Inferior parietal cortex (tissue), 1 donor: ENCODE measurements around the gene FAM117B.
"Not testable (repeated sequence)": the region's sequence is repeated elsewhere in the genome, so short reads cannot be mapped to it uniquely, and the experiment has no call there.

Source experiments
- DNase-seq: peaks from one replicate; pipeline ENCODE4 v3.0.0-alpha.2; 2016; ENCODE audit errors: extremely low spot score

FAM117B gene

DNA sequence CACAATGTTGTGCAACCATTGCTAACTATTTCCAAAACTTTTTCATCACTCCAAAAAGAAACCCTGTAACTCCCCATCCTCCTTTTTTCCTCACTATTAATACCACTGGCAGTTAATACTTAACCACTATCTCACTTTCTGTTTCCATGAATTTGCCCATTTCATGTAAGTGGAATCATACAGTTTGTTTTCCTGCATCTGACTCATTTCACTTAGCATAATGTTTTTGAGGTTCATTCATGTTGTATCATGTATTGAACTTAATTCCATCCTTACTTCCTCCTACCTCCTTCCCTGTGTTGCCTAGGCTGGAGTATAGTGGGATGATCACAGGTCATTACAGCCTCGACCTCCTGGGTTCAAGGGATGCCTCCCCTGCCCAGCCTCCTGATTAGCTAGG is 68.3 kb downstream of the FAM117B start:
- DNase-seq, result no peak

DNA sequence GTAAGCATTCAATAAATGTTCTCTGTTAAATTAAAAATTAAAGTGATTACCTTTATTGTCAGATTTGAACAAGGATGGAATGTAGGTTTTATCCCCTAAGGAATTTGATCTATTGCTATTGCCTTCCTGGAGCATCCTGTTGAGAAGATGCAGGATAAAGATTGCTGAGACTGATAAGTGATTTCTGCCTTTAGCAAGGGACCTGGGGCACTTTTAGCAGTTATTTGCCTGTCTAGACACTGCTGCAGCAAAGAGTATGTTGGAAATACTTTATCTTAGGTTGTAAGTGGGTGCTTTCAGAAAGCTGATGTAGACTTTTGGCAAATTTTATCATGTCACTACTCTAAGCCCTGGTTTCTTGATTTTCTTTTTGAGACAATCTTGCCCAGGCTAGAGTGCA is 69.5 kb downstream of the FAM117B start:
- DNase-seq, result no peak

- DNase-seq, result no peak
Measured at GRCh38 chr2:202705446-202706020, 70.8 kb downstream of the FAM117B start.

GRCh38 chr2:202714971-202715935 is 80.5 kb downstream of the FAM117B start:
- DNase-seq, result not testable (repeated sequence)

DNA sequence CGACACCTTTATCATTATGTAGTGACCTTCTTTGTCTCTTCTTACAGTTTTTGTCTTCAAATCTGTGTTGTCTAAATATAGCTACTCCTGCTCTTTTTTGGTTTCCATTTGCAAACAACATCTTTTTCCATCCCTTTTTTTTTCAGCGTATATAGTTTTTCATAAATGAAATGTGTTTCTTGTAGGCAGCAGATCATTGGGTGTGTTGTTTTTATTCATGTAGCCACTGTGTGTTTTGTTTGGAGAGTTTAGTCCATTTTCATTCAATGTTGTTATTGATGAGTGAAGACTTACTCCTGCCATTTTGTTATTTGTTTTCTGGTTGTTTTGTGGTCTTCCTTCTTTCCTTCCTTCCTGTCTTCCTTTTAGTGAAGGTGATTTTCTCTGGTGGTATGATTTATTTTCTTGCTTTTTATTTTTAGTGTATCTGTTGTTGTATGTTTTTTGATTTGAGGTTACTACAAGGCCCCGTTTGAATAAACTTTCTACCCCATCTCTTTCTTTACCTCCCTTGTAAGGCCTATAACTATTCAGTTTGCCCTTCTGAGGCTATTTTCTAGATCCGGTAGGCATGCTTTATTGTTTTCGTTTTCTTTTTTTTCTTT is 81.4 kb downstream of the FAM117B start:
- no peak for DNase-seq

GRCh38 chr2:202716953-202717597 is 82.3 kb downstream of the FAM117B start:
- DNase-seq, result no peak

GRCh38 chr2:202717598-202718310 is 83.0 kb downstream of the FAM117B start:
- no peak for DNase-seq

DNA sequence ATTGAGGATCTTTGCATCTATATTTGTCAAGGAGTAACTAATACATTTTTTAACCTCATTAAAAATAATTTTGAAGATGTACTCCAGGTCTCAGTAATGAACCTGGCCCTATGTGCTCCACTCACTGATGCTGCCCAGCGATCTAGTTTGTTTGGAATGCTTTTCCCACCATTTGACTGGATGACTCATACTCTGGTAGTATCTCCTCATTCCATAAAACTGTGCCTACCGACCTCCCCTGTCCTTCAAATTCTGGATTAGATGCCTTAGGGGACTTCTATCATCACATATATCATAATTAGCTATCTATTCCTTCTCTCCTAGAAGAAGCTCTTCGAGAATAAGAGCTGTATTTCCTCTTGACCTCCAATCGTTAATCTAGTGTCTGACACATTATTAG is 83.8 kb downstream of the FAM117B start:
- no peak for DNase-seq

DNA sequence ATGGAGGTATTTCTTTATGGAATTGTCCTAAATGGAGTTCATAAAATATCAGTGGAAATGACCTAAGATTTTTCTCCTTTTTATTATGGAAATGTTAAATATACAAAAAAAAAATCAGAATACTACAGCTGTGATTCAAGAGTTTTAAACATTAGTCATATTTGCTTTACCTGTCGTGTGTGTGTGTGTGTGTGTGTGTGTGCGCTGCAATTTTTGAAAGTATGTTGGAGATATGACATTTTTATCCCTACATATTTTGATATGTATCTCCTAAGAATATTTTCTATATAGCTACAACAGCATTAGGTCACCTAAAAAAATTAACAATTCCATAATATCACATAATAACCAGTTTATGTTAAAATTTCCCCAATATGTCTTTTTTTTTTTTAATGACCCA is 85.5 kb downstream of the FAM117B start:
- DNase-seq, result no peak

GRCh38 chr2:202721621-202722020 is 86.9 kb downstream of the FAM117B start:
- DNase-seq, result no peak

- DNase-seq, result no peak
Measured at GRCh38 chr2:202723746-202724145, 89.0 kb downstream of the FAM117B start.

DNA sequence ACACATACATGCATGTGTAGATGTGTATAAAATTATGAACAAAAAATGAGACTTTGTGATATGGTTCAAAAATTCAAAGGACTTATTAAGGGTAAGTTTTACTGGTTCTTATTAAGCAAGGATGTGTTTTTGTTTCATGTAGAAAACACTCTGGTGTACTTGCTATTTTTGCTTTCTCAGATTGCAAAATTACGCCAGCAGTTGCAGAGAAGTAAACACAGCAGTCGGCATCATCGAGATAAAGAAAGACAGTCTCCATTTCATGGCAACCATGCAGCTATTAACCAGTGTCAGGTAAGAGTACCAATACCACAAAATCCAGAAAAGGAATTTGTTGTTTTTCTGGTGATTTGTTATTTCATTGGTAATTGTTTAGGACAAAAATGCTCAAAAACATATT is 91.3 kb downstream of the FAM117B start:
- no peak for DNase-seq

GRCh38 chr2:202736826-202737225 is 102.1 kb downstream of the FAM117B start:
- DNase-seq, result no peak

- DNase-seq, result no peak
Measured at GRCh38 chr2:202743613-202744012, 108.8 kb downstream of the FAM117B start.

DNA sequence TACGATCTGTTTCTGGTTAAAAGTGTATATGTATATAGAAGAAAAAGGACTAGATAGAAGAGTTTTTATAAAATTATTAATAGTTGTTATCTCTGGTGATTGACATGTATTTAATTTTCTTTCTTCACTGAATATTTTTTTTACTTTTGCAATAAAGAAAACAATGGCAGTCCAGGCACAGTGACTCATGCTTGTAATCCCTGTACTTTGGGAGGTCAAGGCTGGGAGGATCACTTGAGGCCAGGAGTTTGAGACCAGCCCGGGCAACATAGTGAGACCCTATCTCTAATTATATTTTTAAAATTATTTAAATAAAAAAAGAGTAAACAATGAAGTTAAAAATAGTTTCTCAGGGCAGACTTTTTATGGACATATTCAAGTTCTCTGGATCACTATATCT is 114.7 kb downstream of the FAM117B start:
- DNase-seq, result no peak

DNA sequence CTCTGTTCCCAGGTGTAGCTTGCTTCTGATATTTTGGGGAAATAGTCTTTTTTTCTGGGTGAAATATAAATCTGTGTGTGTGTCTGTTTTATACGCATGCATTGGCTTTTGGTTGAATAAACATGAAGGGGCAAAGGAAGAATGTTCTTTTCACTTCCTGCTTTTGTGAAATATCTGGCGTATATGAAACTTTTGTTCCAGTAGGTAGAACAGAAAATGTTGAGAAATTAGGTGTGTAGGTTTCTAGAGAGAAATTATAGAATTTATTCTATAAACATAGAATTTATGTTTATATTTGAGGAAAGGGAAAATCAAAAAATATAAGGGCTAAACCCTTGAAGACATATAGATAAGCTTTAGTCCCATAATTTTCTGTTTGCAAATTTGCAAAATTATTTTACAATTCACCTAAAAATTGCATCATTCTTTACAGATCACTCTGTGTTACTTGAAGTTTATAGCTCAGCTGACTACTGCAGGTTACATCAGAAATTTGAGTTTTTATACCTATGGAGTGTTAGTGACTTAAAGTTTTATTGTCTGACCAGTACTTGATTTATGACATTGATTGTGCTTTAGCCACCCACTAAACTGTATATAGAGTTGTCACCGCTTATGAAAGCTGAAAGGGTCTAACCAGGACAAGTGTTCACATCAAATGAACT is 116.1 kb downstream of the FAM117B start:
- DNase-seq, result no peak

GRCh38 chr2:202752071-202752470 is 117.3 kb downstream of the FAM117B start:
- DNase-seq, result no peak

DNA sequence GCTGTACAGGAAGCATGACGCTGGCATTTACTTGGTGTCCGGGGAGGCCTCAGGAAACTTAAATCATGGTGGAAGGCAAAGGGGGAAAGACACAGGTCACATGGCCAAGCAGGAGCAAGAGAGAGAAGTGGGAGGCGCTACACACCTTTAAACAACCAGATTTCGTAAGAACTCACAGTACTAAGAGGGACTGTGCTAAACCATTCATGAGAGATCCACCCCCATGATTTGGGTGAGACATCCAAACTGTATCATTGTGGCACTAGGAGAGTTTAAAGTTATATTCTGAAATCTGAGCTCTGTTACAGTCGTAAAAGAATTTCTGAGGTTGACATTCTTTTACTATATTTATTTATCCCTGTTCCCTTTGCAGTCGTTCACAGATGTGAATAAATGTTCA is 120.2 kb downstream of the FAM117B start:
- no peak for DNase-seq

DNA sequence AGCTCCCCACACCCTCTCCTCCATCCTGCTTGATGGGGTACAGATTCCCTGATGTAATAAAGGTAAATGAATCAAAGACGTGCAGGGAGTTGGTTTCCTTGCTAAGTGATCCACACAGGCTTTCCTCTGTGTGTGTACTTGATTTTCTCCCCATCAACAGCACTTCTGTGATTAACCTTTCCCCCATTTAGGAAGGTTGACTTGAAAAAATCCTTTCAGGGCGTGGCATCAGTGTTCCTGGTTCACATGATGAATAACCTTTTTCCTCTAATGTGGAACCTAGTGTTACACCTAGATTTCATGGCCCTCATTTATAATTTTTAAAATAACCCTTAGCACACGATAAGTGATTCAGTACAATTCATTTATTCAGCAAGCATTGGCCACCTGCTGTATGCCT is 121.8 kb downstream of the FAM117B start:
- no peak for DNase-seq

DNA sequence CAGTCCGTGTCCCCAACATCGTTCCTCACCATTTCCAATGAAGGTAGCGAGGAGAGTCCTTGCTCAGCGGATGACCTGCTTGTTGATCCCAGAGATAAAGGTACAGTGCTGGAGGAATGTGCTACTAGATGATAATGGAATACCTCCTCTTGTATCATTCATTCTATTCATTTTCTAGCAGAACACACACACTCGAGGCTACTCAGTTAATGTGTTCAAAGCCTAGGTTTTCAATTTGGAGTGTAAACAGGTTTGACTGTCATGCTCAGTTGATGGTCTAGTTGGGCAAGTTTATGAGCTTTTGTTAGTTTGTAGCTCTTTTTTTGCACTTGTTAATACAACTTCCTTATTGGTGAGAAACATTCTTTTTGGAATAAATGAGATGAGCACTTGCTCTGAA is 122.6 kb downstream of the FAM117B start:
- DNase-seq, result no peak

DNA sequence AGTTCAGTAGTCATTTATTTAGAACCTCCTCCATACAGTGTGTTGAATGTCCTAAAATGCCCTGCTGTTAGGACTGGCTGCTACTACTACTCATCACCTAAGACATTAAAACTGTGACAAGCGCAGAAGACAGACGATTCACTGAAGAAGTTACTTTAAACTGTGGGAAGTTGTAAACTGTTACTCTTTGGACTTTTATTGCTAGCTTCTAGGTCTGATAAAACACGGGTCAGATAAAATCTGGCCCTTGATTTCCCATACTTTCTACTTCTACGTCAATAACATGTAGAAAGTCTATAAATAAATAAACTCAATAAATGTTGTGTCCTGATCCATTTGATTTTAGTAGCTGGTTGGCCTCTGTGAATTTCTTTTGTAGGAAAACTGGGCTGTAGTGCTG is 123.4 kb downstream of the FAM117B start:
- no peak for DNase-seq
